Left kidney (tissue), 1 donor: ENCODE results near the gene BBS12. TPM values are rescaled to one million over a fixed set of nuclear protein-coding genes. Genes with fewer than 3 reads are reported as not detected.

ENCODE experiments used
- polyA plus RNA-seq: library from polyadenylated mRNA; unstranded; fragments of 120-200 nt; gene quantifications from one replicate; pipeline ENCODE4 v1.2.1, GENCODE V29; 2013; ENCODE audit not compliant: insufficient read length

Gene BBS12
- polyA plus RNA-seq, 1 donor: 15.7 TPM

Other genes with a start within 250 kb of the BBS12 start
- gene IL21, start 111.6 kb upstream of the BBS12 start, polyA plus RNA-seq: not detected
- 9.4 TPM for gene FGF2, start 94.1 kb downstream of the BBS12 start, polyA plus RNA-seq
- 26.2 TPM for gene NUDT6, start 189.9 kb downstream of the BBS12 start, polyA plus RNA-seq